ENCODE results near the gene MYO1H.
A peak's percentile ranks its signal among the peaks of the same experiment; 100 is the strongest.
"Not testable (repeated sequence)": the region's sequence is repeated elsewhere in the genome, so short reads cannot be mapped to it uniquely, and the experiment has no call there.

The MYO1H gene

DNA sequence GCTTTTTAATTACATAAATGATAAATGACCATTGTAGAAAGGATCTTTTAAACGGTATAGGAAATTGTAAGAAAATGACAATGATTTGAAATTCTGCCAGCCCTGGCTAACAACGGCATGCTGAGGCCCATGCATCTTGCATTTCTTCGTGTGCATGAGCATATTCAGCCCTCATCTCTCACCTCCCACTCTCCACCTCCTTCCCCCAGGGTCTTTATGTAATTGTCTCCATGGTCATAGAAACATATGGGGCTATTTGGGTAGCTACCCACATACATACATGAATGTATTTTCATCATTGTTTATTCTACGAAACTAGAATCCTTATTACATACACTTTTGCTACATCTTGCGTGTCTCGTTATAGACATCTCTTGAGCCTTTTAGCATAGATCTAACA is 4.5 kb downstream of the MYO1H start:
- no peak for DNase-seq

DNA sequence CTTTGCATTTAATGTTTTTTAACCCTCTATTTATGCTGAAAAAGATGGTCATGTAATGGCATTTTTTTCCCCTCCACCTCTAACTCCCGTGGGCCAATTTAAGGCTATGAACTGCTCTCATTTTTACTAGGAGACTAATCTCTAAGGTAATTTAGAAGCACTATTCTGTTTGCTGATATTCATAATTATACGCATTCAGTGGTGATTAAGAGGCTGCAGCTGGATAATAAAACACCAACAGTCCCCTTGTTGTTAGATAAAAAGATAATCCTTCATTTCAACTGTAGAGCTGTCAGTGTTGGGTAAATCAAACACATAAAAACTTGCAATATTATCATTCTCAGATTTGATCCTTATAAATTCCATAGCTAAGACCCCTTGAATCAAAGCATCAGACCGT is 8.9 kb downstream of the MYO1H start:
- DNase-seq = no peak

DNA sequence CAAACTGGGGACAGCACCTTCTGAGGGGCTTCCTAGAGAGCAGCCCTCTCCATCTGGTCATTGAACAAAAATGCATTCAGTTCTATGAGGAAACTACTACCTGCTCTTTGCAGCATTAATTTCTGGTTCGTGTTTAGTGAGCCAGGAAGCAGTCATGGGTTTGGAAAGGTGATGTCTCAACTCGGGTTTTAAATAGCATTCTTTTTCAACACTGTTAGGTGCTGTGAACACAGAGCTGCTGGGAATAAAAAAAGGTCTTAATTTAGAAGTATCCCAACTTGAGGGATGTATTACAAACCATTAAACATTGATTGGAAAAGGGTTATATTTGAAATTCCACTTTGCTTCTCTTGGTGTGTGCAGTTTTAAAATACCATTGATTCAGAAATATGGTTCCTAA is 9.3 kb downstream of the MYO1H start:
- DNase-seq = no peak

DNA sequence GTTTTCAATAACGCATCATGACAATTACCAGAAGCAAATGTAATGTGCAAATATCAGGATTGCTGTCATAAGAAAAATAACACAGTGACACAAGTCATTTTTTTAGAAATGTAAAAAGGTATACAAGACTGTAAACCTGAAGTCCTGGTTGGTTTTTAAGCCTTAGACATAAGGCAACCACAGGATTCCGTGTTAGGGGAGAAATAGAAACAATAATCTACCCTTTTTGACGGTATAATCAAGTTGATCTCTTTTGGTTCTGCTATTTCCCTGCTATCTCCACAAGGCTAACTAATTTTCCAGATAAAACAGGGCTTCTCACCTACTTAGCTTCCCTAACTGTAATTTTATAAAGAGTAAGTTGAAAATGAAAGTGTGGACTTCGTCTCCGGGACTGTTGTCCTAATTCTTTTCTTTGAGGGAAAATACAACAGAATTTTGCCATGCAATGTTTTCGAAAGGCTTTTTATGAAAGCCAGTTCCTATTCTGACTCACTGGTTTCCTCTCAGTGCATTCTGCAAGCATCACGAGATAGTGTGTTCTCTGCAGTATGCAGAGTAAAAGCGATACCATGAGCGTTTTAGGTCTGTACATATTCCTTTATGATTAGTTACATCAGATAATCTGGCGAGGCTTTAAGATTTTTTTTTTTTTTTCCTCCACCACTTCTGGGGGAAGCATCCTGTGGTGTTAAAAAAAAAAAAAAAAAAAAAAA is 10.6 kb downstream of the MYO1H start:
- no peak for DNase-seq

DNA sequence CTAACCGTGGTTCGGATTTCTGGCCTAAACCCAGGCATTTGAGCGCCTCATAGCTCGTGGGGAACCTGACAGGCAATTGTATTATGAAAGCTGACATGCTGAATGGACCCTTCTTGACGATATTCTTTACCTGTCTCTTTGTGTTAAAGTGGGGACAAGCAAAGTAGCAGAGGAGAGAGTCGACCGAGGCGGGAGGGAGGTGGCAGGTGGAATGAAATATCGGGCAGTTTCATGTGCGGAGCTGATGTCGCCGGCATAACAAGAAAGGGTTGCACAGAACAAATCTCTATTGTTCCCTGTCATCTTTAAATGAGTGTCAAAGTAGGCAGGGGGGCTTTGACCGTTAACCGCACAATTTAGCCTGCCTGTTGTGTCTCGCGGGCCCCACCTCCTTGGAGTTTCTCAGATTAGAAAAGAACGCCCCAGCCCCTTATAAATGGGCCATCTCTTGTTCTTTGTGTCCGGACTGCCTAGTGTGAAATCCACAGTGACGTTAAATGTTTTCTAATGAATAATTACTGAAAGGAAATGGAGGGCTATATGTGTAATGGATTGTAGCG is 11.5 kb downstream of the MYO1H start:
- no peak for DNase-seq

DNA sequence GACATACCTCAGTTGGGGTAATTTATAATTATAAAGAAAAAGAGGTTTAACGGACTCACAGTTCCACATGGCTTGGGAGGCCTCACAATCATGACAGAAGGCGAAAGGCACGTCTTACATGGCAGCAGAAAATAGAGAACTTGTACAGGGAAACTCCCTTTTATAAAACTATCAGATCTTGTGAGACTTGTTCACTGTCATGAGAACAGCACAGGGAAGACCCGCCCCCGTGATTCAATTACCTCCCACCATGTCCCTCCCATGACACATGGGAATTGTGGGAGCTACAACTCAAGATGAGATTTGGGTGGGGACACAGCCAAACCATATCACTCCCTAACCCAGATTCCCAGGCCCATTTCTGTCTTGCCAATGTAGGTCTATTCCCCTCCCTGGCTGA is 22.1 kb downstream of the MYO1H start:
- DNase-seq = no peak

DNA sequence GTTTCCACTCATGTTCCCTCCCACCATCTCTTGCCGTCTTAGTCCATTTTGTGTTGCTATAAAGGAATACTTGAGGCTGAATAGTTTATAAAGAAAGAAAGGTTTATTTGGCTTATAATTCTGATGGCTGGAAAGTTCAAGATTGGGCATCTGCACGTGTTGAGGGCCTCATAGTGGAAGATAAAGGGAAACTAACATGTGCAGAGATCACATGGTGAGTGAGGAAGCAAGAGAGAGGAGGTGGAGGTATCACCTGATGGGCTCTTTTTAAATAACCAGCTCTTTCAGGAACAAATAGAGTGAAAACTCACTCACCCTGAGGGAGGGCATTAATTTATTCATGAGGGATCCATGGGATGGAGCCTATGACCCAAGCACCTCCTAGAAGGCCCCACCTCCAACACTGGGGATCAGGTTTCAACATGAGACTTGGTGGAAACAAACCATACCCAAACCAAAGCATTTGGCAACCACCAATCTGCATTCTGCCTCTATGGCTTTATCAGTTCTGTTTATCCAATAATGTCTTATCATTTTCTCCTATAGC is 29.5 kb downstream of the MYO1H start:
- DNase-seq = no peak

DNA sequence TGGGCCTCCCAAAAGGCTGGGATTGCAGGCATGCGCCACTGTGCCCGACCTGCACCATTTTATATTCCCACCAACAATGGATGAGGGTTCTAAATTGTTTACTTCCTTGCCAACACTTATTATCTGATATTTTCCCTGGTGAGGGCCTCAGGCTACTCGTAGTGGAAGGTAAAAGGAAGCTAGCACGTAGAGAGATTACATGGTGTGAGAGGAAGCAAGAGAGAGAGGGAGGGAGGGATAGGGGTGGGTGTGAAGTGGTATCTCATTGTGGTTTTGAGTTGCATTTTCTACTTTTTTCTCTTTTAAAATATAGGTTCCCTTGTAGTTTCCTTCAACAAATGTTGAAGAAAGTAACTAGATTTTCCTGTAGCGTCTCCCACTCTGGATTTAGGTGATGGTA is 30.9 kb downstream of the MYO1H start:
- no peak for DNase-seq

DNA sequence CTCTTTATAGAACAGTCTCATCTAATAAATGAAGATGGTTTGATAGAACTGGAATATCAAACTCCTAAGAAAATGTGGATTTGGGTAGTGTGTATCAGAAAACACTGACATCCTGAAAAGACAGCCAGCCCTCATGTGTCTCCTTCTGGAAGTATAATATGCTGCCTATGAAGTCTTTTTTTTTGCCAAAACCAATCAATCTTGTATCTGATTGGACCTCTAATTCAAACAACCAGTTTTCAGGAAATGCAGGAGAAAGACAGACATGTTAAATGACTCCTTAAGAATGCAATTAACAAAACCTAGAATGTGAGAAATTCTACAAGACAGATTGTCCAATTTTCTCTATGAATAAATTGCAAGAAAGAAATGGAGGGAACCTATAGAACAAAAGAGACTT is 34.3 kb downstream of the MYO1H start:
- no peak for DNase-seq

DNA sequence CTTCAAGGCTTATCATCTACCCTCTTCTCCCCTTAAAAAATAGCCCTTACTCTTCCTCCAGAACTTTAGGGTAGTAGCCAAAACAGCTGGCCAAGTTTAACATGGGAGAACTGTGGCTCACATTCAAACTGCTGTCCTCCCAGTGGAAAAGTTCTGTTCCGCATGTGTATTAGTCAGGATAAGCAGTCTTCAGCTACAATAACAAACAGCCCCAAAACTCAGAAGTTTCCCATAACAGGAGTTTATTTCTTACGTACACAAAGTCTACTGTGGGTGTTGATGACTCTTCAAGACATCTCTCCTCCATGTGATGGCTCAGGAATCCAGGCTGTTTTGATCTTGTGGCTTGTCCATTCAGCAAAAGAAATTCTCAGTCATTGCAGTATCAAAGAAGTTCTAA is 35.5 kb downstream of the MYO1H start:
- DNase-seq = no peak

DNA sequence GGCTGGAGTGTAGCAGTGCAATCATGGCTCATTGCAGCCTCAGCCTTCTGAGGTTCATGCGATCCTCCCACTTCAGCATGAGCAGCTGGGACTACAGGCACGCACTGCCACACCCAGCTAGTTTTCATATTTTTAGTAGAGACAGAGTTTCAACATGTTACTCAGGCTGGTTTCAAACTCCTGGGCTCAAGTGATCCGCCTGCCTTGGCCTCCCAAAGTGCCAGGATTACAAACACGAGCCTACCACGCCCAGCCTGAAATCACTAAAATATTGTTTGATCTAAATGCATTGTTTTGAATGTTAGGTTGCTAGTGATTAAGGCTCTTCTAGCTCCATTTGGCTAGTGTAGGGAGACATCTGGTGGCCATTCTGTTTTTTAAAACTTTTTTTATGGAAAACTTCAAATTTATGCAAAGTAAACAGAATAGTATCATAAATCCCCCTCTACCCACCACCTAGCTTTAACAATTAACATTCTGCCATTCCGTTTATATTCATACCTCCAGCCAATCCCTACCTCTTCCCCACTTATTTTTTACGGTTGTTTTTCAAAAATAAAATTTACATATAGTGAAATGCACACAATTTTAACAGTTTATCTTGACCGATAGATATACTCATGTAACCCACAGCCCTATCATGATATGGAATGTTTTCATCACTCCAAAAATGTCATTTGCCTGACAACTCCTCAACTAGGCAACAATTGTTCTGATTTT is 37.8 kb downstream of the MYO1H start:
- DNase-seq = peak; percentile 24

DNA sequence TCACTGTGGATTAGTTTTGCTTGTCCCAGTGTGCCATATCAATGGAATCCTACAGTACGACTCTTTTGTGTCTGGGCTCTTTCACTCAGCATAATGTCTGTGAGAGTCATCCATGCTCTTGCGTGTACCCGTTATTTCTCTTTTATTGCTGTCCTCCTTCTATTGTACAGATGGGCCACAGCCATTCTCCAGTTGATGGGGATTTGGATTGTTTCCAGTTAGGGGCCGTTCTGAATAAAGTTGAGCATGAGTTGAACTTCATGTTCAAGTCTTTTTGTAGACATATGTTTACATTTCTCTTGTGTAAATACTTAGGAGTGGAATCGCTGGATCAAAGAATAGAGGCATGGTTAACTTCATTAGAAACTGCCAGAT is 38.3 kb downstream of the MYO1H start:
- no peak for DNase-seq

DNA sequence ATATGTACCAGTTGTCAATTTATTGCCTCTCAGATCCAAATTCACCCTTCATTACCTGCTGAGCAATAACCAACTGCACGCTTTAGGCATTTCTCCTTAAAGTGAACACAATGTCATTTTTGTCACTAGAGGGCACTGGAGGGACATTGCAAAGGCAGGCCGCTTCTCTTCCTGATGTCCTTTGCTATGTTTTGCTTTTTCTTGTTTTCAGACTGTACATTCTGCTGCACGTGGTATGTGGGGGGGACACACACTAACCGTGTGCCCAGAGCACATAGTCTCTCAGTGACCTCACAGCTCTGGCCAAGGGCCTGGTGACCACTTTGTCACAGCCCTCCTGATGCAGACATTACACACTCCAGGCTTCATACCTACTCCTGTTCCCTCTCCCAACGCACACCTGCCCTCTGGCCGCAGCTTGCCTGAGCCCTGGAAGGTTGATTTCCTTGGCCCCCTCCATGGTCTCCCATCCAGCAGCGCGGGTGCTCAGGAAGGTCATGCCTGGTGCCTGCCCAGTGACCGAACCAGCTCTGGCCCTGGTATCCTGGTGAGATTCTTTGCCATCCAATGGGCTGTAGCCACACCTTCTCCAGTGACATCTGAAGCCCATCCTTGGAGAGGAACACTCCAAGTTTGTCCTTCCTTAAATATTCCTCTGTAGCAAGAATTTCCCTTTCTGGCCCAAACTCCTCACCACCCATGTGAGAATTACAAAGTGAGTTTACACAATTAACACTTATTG is 39.9 kb downstream of the MYO1H start:
- no peak for DNase-seq

DNA sequence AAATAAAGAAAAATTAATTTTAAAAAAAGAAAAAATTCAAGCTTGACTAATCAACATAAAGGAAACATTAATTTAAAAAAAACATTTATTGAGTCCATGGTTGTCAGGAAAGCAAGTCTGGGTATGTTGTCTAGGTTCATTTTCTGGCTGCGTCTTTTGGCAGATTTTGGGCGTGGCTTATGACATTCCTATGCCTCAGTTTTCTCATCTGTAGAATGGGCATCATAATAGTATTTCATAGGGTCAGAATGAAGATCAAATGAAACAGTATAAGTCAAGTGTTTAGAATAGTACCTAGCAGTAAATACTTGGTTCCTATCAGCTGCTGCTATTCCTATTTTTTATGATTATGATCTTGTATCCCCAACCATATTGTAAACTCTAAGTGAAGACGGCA is 40.5 kb downstream of the MYO1H start:
- no peak for DNase-seq

DNA sequence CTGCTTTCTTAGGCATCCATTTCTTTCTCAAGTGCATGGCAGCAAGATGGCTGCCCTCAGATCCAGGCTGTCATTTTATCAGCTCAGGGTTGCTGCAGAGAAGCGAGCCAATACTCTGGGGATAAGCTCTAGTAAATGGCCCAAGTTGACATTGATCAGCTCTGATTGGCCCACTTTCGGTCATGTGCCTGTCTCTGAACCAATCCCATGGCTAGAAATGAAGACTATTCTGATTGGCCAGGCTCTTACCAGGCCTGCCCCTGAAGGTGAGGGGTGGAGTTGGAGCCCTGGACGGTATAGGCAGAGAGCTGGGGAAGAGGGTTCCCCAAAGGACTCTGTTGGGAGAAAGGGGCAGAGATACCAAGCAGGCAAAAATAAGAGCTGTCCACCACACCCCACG is 41.4 kb downstream of the MYO1H start:
- DNase-seq = no peak

DNA sequence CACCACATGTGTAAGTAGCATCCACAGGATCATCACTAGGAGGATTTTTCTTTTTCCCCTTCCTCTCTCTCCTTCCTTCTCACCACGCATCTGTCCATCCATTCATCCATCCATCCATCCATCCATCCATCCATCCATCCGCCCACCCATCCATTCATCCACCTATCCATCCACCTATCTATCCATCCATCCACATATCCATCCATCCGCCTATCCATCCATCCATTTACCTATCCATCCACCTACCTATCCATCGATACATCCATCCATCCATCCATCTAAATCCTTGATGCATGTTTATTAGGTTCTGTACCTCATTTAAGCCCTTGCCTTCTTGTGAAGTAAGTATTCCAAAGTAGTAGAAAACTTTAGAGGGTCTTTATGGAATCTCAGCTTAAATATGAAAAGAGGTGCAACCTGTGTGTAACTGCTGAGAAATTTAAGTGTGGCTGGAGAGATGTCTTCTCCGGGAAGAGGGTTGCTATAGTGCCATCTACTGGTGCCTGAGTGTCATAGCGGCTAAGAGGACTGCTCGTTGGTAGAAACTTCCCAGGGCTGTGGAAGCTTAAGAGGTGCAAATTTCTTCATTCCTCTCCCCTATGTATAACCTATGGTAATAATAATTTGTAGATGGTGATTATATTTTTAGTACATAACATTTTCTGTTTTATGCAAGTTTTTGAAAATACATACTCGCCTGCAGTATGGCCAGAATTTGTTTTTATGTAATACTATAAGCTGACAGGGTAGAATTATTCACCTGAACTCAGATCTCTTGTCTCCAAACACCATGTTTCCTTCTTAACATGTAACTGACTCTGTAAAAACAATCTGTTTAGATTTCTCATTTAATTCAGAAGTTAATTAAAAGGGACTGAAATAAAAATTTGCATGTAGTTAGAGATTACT is 46.0 kb downstream of the MYO1H start:
- DNase-seq = peak; percentile 54

DNA sequence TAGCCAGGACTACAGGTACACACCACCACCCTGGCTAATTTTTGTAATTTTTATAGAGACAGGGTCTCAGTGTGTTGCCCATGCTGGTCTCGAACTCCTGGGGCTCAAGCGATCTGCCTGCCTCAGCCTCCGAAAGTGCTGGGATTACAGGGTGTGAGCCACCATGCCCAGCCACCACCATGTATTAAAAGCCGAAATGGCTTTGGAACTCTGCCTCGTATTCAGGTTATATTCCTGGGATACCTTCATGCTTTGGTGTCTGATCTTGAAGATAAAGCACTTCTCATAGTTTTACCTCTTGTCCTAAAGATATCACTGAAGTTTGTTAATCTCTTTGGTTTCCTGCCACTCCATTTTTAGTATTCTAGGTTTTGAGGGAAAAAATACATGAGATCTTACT is 47.2 kb downstream of the MYO1H start:
- no peak for DNase-seq

DNA sequence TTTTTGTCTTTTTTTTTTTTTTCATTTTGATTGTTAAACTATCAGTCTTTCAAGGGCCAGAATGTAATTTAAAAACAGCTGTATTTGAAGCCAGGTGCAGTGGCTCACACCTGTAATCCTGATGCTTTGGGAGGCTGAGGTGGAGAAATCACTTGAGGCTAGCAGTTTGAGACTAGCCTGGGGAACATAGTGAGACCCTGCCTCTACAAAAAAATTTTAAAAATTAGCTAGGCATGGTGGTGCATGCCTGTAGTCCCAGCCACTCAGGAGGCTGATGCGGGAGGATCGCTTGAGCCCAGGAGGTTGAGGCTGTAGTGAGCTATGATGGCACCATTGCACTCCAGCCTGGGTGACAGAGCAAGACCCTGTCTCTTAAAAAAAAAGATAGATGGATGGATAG is 57.1 kb downstream of the MYO1H start:
- not testable (repeated sequence) for DNase-seq

DNA sequence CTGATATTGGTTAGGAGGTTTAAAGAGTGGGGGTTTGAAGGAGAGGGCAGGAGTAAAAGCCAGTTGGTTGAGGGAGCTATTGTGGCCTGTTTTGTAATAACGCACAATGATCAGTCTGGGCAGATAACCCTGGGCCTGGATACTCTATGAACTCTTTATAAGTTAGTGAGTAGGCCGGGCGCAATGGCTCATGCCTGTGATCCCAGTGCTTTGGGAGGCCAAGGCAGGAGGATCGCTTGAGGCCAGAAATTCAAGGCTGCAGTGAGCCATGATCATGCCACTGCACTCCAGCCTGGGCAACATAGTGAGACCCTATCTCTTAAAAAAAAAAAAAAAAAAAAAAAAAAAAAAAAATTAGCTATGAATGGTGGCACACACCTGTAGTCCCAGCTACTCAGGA is 58.4 kb downstream of the MYO1H start:
- not testable (repeated sequence) for DNase-seq

DNA sequence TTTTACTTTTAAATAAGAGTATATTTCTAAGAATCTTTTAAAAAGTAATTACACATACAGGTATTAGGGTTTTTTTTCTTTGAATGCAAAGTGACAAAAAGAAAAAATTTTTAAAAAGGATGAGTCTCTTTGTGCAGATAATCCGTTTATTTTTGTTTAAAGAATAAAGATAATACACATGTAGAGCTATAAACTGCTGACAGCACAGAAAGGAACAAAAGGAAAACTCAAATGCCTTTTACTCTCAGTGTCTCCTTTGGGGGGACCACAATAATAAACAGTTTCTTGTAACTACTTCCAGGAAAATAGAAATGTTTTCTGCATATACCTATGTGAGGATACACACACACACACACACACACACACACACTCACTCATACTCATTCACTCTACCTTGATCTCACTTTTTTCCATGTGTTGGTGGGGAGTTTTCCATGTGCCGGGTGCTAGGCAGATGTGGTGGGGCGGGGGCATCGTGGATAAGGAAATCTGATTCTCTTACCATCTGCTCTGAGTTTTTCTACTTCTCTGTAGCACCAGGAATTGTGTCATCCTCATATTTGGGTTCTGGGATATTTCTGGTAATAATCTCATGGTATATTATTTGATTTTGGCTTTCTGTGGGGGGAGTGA is 71.3 kb downstream of the MYO1H start:
- no peak for DNase-seq

DNA sequence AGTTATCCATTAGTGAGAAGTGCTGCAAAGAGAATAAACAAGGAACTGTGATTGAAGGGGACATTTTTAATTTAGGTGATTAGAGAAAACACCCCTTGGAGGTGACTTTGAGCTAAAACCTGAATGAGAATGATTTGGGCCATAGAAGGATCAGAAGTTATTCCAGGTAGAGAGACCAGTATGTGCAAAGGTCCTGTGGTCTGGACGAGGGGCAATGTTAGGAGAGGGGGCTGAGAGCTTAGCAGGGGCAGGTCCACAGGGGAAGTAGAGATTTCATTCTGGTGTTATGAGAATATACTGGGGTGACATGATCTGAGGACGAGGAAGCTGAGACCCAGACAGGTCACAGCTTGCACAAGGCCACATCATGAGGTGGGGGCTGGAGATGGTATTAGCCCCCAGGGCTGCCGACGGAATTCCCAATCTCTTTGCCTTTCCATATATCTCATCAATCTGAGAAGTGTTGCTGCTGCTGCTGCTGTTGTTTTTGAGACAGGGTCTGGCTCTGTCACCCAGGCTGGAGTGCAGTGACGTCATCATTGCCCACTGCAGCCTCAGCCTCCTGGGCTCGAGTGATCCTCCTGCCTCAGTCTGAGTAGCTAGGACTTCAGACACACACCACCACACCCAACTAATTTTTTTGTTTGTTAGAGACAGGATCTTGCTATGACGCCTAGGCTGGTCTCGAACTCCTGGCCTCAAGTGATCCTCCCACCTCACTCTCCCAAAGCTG is 73.8 kb downstream of the MYO1H start:
- no peak for DNase-seq

Measured in CD4-positive, alpha-beta T cell treated with Interleukin-4 for 4 hours (primary cell).